ENCODE measurements around the gene CALHM3. TPM values are rescaled to one million over a fixed set of nuclear protein-coding genes. Genes with fewer than 3 reads are reported as not detected.

CALHM3 gene
- total and polyA plus RNA-seq, 2 of the 13 experiments (the other 11 are each of a cell fraction or from before 2014, with no cell fraction given) = not detected

GRCh38 chr10:103451831-103452505 is 27.1 kb downstream of the CALHM3 start, which contains the start of gene CALHM2:
TSS of gene CALHM2 (minus strand) at chr10:103452370. CDS start at chr10:103449941, 2,429 bp downstream.
- POLR2A ChIA-PET = interaction anchor here (1.0 kb wide), 1 partner anchor 10 kb away, joined by 3 read pairs; no protein-coding TSS in a partner anchor
- Histone ChIP-seq H3K79me2 (ENCODE audit: insufficient read depth, low read length) (no peaks in the 10 kb centered on the region), H2AFZ (ENCODE audit: low read length) (no peak within 1 kb of the TSS), H3K4me1 (ENCODE audit: insufficient read depth, low read length) (peaks cover 25% of the 10 kb centered on the region), H3K9me3 (ENCODE audit: low read length) (no peaks in the 10 kb centered on the region), H3K4me3 (replicated peaks in 1 of 3; ENCODE audit: insufficient read depth in 1 of 3, low read depth in 2 of 3, low read length in 3 of 3) (peak within 1 kb of the TSS; percentile 54 to 69 (median 54)), H3K27me3 (ENCODE audit: control insufficient read depth in 1 of 2, insufficient read depth in 2 of 2, low read length in 2 of 2) (peaks cover 2 to 32% of the 10 kb centered on the region in 2 experiments), H4K20me1 (ENCODE audit: insufficient read depth, low read length) (no peaks in the 10 kb centered on the region), H3K36me3 (replicated peaks in 1 of 2; ENCODE audit: control insufficient read depth in 1 of 2, insufficient read depth in 2 of 2, low read length in 2 of 2) (no peaks in the 10 kb centered on the region; a peak in 1 of 5 replicates), H3K4me2 (ENCODE audit: low read depth, low read length) (peak within 1 kb of the TSS; percentile 81), H3K27ac (ENCODE audit: extremely low read length, insufficient read depth, low read length) (no peak within 1 kb of the TSS), H3K9ac (ENCODE audit: insufficient read depth, low read depth, low read length) (peak within 1 kb of the TSS; percentile 30; the same call in 1 of the 2 replicates)
- CTCF ChIA-PET (ENCODE audit: low intra/inter-chr PET ratio, low total read pairs) = no interaction called here
- 6% methylated on average over 17 of the region's 32 CpGs for WGBS (ENCODE audit: low lambda C conversion rate)
- no TSS peak for BruUV-seq (replicated peaks)
- ATAC-seq = peak; percentile 77
- peak; percentile 13 for DNase-seq (ENCODE audit: low spot score)
- in situ Hi-C loops (cut with HindIII; ENCODE audit: extremely low pct_ligation_motif_present, low pct_unique_long_range_greater_than_20kb) = no loop called here
- intact Hi-C loops (cut with micrococcal nuclease; ENCODE audit: unreplicated experiment) = no loop called here
- no peak for FAIRE-seq
- TF ChIP-seq REL (CRISPR knock-in tag; conservative IDR thresholded peaks at IDR 0.05) = 0 out of 2 replicates have a peak, but pooled peaks have one; percentile 54
- TF ChIP-seq HNRNPLL (IDR thresholded peaks at IDR 0.05; ENCODE audit: low read depth, low read length, poor library complexity, severe bottlenecking) = peak; percentile 23
- TF ChIP-seq NFIC (IDR thresholded peaks at IDR 0.05; ENCODE audit: low read length) = no peak
- no peak for TF ChIP-seq ONECUT2 (CRISPR knock-in tag; IDR thresholded peaks at IDR 0.05)
- no peak for TF ChIP-seq CENPT (CRISPR knock-in tag; IDR thresholded peaks at IDR 0.05; ENCODE audit: low read depth)
- no peak for TF ChIP-seq ZXDC (CRISPR knock-in tag; IDR thresholded peaks at IDR 0.05)
- TF ChIP-seq SIX1 (CRISPR knock-in tag; IDR thresholded peaks at IDR 0.05; ENCODE audit: borderline replicate concordance) = no peak
- TF ChIP-seq ZBED4 (CRISPR knock-in tag; IDR thresholded peaks at IDR 0.05; ENCODE audit: borderline replicate concordance) = no peak
